ENCODE results near the gene DACH2.
"Not testable (repeated sequence)": the region's sequence is repeated elsewhere in the genome, so short reads cannot be mapped to it uniquely, and the experiment has no call there.

Gene DACH2

DNA sequence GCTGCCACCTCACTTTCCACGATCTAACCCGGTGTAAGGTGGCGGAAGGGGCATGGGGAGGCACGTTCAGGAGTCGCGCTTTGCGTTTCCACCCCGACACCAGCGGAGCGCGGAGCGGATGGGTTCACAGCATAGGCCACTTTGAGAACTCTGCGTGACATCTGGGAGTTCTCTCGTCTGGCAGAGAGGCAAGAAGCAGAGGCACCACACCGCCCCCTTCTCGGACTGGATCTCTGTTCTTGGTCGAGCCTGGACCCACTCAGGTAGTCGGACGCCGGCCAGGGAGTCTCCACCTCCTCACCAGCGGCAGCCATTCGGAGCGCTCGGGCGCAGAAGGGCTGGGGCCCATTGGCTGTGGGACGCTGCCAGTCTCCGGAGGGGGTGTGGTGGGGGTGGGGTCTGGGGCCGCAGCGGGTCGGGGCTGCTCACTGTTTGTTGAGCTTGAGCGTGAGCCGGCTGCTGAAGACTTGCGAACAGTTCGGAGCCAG lies at the start of gene DACH2:
DACH2 (plus strand) TSS at position 428 of the 488 bp plus-strand sequence.
- DNase-seq: no peak

DNA sequence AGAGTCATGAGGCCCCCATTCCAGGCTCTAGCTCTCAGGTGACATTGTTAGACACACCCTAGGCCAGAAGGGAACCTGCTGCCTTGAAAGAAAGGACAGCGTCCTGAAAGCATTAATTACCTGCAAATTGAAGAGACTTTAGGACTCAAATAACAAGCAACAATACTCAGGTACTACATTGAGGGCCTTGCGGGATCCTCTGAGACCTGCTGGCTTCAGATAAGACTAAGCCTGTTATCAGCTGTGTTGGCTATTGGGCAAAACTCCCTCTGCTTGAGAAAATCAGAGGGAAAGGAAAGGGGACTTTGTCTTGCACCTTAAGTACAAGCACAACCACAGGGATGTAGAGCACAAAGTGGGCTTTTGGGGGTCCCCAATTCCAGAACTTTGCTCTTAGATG lies 45.9 kb upstream of the DACH2 start:
- no peak for DNase-seq

DNA sequence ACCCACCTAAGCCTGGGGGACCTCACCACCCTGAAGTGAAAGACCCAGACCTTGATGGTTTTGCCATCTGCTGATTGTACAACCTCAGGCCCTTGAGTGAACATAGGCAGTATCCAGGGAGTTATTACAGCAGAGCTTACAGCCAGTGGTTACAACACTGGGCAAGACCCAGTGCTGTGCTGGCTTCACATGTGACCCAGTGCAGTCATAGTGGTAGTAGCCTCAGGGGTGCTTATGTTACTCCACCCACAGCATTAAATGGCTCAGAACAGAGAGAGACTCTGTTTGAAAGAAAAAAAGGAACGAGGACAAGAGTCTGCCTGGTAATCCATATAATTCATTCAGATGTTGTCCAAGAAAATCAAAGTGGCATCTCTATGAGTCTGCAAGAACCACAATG lies 45.2 kb upstream of the DACH2 start:
- DNase-seq: no peak

DNA sequence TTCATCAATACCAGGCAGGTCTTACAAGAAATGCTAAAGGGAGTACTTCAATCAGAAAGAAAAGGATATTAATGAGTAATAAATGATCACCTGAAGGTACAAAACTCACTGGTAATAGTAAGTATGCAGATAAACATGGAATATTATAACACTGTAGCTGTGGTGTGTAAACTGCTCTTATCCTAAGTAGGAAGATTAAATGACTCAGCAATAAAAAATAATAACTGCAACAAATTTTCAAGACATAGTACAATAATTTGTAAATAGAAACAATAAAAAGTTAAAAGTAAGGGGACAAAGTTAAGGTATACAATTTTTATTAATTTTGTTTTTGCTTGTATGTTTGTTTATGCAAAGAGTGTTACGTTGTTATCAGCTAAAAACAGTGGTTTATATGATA lies 43.7 kb upstream of the DACH2 start:
- no peak for DNase-seq

DNA sequence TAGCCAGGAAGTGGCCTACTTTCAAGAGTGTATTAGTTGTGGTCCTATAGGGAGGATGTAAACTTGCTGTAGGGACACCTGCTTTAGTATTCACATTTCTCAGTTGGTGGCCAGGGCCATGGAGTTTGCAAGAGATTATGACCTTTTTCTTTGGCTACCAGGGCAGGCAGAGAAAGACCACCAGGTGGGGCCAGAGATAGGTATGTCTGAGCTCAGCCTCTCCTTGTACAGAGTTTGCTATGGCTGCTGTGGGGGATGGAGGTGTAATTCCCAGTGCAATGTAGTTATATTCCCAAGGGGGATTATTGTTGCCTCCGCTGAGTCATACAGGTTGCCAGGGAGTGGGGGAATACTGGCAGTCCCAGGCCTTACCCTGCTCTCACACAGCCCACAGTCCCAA lies 26.3 kb upstream of the DACH2 start:
- DNase-seq: no peak

DNA sequence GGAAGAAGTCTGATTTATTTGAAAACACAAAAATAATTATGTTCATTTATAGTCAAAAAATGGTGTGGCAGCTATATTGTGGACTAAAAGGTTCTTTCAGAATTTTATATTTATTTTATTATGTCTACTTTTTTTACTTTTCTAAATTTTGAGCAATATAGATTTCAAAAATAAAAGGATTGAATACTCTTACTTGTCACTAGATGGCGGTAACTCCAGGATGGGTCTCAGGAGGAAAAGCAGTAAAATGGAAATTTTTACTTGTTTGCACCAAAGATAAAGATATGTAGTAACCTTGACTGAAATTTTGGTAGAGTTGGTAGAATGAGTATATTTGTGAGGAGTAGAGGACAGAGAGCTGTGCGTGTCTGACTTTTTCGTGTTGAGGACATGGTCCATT lies 14.5 kb upstream of the DACH2 start:
- no peak for DNase-seq

DNA sequence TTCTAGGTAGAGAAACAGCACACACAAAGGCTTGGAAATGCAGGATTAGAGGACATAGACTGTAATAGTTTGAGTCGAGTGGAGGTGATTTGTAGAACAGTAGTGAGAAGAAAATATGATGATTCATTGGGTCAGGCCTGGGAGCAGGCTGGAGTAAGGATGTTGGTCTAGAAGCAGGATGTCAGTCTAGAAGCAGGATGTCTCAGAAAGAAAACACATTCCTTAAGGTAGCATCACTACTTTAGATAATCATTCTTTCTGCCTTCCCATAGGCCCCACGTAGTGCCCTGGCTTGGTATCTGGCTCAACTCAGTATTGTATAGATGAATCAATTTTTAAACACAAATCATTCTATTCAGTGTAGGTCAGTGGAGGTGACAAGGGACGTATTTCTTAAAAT lies 11.2 kb upstream of the DACH2 start:
- no peak for DNase-seq

DNA sequence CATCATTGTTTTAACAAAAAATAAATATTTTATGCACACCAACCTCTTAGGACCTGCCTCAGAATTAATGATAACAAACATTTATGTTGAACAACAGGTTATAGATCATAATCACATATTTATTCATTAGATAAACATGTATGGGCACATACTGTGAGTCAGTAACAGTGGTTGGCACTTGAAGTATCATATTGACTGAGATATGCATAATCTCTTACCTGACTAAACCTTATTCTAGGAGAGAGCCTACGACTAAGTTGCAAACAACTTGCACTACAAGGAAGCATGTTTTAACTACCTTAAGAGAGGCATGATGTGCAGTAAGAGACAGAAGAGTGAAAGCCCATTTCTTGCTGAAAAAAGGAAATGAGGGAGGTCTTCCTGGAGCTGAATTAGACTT lies 6.5 kb upstream of the DACH2 start:
- DNase-seq: no peak

DNA sequence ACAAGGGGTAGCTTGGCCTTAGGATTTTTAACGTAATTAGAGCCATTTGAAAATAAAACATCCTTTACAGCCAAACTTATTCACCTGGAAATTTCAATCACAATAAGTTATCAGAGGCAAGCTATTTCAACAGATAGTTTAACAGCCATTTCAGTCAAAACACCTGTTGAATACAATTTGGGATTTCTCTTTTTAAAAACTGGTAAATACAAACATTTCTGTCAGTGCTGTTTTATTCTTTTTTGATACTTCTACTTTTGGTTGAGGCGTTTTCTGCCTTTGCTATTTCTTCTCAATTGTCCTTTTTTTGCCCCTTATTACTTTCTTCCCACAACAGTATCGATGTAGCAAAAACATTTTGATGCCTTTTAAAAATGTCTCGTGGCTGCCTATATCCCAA lies 2.1 kb upstream of the DACH2 start:
- DNase-seq: no peak

DNA sequence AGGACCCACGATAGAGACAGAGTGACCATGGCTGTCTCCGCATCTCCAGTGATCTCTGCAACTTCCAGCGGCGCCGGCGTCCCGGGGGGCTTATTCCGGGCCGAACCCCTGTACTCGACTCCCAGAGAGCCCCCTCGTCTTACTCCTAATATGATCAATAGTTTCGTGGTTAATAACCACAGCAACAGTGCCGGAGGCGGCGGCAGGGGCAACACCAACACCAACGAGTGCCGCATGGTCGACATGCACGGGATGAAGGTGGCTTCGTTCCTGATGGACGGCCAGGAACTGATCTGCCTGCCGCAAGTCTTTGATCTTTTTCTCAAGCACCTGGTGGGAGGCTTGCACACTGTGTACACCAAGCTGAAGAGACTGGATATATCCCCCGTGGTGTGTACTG lies 343 bp downstream of the DACH2 start:
- DNase-seq: no peak

DNA sequence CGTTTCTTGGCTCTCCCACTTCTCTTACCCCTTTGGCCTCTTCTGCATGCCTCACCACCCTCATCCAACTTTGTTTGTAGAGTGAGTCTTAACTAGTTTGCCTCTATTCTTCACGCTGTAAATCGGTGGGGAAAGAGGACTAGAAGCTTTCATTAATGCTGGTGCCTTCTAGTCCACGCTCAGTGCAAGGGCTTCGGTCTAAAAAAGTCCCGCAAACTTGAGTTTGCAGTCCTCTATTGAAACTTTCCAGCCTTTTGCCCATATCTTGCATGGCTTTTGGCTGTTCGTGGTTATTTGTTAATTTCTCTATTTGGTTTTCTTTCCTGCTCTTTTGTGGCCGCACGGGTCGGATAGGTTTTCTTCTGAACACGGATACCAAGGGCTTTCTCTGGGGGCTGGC lies 868 bp downstream of the DACH2 start:
- DNase-seq: no peak

DNA sequence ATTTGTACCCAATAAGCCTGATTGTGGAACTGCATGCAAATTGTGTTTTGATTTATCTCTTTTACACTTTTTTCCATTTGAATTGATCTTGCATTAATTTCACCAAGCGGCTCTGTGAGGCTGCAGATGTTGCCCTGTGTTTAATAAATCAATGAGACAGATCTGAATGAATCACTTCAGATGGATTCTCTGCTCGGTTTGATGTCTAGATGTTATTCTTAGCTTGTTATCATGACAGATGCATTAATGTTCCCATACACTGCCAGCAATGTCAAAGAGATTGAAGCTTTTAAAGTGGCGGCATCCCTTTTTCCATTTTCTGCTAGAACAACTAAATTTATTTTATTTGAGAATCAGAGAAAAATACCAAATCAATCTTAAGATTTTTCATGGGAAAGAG lies 6.3 kb downstream of the DACH2 start:
- no peak for DNase-seq

DNA sequence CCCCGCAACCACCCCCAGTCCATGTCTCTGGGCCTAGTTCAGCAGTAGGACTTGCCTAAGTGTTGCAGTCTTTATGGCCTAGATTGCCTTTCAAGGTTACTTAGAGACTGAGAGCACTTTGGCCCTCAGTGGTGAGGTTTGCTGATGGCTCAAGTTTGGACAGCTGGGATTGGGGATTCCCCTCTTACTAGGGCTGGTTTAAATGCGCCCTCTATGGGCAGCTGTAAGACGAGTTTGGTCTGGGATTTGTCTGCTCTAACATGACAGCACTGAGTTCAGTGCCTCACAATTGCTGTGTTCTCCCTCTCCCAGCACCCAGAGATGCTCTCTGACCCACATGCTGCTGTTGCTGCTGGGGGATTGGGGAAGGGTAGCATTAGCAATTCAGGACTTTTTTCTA lies 23.1 kb downstream of the DACH2 start:
- DNase-seq: no peak

DNA sequence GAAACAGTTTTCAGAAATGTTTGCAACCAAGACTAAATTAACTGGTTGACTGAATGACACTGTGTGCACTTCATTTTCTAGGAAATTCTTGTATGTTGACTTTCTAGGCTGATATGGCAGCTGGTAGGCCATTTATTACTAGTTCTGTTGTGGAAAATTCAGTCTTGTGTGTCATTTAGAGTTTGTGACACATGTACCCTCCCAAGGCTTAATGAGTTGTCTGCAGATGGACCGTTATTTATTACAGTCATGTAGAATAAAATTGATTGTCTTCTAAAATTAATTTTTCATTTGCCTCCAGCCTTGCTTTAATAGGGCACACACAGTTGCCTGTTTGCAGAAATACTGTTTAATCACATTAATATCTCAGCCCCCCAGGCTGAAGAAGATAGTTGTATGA lies 30.7 kb downstream of the DACH2 start:
- DNase-seq: no peak

DNA sequence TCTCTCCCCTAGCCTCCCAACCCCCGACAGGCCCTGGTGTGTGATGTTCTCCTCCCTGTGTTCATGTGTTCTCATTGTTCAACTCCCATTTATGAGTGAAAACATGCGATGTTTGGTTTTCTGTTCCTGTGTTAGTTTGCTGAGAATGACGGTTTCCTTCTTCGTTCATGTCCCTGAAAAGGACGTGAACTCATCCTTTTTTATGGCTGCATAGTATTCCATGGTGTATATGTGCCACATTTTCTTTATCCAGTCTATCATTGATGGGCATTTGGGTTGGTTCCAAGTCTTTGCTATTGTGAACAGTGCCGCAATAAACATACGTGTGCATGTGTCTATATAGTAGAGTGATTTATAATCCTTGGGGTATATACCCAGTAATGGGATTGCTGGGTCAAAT lies 33.1 kb downstream of the DACH2 start:
- not testable (repeated sequence) for DNase-seq

DNA sequence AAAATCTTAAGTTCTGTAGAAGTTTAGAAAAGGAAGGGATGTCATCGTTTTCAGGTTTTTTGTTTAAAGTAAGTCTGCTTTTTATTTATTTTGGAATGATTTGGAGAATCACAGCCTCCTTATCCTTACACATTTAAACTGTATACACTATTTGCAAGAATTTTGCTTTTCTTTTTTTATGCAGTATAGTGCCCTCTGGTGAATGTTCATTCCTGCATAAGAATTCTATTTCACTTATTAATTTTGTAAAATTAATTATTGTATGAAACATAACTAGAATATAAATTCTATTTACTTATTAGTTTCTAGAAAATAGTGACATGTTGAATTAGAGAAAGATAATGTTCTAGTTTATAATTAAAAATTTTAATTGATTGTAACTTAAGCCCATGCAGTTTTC lies 44.6 kb downstream of the DACH2 start:
- DNase-seq: no peak

DNA sequence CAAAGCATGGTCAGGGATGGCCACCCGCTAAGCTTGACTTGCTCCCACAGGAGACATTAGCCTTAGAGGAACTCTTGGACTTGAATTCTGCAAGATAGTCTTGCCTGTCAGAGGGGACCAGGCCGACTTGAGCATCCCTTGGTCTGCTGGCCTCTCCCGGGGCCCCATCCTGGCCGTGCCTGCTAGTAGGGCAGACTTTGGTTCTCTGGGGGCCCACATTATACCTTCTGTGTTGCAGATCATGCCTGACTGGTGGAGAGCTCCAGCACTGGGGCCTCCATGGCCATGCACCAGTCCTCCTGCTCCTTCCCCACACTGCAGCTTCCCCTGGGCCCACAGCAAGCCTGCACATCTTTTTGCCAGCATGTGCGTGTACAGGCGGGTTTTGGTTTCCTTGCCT lies 46.5 kb downstream of the DACH2 start:
- no peak for DNase-seq

DNA sequence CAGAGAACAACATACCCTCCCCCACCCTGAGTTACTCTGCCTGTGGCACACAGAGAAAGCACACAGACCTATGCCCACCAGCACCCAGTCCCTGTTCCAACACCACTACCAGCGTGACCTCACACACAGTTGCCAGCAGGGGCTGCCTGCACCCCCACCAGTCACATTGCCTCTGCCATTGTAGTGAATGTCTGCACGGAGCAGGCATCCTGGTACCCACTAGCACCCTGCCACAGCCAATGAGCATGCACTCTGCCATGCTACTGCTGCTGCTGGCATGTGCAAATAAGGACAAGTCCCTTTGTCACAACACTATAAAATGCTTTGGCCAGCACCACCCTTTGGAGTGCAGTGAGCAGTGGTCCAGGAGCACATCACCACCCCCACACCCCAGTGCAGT lies 47.1 kb downstream of the DACH2 start:
- no peak for DNase-seq

DNA sequence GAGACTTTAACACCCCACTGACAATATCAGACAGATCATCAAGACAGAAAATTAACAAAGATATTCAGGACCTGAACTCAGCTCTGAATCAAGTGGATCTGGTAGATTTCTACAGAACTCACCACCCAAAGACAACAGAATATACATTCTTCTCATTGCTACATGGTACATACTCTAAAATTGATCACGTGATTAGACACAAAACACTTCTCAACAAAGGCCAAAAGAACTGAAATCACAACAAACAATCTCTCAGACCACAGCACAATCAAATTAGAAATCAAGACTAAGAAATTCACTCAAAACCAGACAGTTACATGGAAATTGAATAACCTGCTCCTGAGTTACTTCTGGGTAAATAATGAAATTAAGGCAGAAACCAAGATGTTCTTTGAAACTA lies 49.6 kb downstream of the DACH2 start:
- no peak for DNase-seq

DNA sequence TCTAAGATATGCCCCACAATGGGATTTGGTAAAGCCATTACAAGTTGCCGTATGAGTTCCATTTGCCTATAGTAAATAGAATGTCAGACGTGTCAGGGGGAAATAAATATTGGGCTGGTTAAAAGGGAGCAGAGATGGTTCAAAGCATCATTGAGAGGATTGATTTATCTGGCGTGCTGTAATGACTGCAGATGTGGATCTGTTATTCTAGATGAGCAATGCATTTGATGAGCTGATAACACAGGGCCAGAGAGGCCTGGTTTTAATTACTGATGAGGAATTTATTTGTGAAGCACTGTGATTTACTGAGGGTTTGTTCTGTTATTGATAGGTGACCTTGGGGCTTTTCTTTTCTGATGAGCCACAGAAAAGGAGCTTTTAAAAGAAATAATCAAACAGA lies 62.5 kb downstream of the DACH2 start:
- DNase-seq: no peak

DNA sequence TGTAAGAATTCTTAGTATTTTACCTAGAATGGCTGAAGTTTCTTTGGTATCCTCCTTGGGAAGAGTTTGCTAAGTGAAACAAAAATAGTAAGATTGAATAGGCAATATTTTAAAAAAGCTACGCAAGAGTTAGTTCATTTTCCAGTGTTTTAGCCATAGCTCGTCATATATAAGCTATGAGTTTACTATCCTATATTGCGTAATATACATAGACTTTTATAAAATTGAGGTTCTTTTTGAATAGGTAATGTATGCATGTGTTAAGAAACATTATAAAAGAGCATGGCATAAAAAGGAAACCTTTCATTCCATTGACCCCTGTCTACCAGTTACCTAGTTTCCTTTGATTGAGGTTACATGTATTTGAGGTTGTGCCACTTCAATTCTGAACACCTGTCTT lies 67.0 kb downstream of the DACH2 start:
- no peak for DNase-seq

DNA sequence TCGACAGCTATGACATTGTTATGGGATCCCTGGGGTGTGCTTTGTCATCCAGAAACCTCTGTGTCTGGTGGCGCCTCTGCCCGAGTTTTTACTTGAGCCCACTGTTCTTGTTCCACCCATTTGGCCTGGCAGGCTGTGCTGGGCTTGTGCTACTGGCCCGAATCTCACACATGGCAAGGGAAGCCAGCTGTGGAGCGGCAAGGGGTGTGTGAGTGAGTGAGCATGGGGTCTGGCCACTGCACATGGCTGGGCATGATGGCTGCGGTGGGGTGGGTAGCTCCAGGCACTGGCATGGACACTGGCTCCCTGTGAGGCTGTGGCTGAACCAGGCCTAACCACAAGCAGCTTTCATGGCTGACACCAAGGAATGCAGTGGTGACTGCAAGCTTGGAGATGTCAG lies 89.2 kb downstream of the DACH2 start:
- no peak for DNase-seq

DNA sequence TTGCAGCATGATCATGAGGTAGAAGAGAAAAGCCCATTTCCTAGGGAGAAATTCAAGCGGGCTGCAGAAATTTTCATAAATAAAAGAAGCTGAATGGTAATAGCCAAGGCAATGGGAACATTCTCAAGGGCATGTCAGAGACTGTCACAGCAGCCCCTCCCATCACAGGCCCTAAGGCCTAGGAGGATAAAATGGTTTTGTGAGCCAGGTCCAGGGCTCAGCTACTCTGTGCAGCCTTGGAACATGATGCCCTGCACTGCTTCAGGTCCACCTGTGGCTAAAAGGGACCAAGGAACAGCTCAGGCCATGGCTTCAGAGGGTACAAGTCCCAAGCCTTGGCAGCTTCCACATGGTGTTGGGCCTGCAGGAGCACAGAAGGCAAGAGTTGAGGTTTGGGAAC lies 93.3 kb downstream of the DACH2 start:
- no peak for DNase-seq

DNA sequence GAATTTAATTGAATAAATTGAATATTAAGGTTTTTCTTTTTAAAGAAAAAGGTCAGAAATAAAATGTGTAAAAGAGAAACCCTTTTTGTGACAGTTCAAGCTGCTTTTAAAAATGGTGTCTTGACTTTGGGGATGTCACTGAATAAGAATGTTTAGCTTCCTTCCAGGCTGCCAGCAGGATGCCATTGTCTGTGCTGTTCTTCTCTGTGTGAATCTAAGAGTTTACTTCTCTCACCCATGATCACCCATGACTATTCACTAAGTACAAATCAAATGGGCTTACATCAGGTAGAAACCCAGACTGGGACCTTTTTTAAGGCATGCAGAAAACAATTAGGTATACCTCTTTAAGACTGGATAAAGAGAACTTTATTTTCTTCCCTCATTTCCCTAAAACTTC lies 115.3 kb downstream of the DACH2 start:
- DNase-seq: no peak

DNA sequence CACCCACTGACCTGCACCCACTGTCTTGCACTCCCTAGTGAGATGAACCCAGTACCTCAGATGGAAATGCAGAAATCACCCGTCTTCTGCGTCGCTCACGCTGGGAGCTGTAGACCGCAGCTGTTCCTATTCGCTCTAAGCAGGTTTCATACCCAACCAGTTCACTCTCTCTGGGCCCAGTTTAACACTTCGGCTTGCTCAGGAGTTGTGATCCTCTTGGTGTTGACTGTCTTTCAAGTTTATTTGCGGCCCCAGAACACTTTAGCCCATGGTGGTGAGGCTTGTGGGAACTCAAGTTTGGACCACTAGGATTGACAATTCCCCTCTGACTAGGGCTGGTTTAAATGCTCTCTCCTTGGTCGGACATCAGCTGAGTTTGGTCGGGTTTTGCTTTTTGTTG lies 147.0 kb downstream of the DACH2 start:
- DNase-seq: no peak

DNA sequence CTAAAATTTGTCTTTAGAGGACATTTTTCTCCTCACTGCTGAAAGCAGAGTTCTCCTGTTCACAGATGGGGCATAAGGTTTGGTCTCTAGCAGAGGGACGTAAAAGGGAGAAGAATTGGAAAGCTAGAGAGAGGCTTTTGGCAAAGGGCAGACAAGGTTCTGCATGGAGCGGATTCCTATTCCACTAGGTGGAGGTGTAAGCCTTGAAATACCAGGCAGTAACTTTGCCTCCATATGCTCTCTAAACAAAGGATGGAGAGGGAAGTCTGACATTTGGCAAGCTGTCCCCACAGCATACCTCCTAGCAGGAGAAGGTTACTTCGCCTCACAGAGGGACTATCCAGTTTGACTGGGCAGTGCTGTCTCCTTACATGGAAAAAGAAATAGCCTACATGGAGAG lies 174.7 kb downstream of the DACH2 start:
- DNase-seq: no peak
